HepG2 (cell line): ENCODE results near the gene CBX6. TPM values are rescaled to one million over a fixed set of nuclear protein-coding genes. Genes with fewer than 3 reads are reported as not detected.

Experiments
- AFF4 ChIP-seq: sonication (generic); formaldehyde crosslinking; IDR thresholded peaks from 2 replicates; pipeline ENCODE4 v1.4.0; 2020; ENCODE audit warnings: missing genetic modification reagents
- CBX1 ChIP-seq: IDR thresholded peaks from one replicate; pipeline ENCODE4 v1.6.1; 2016; ENCODE audit warnings: antibody characterized with exemption, low read depth
- CERS6 ChIP-seq: sonication (generic); formaldehyde crosslinking; IDR thresholded peaks from 2 replicates; pipeline ENCODE4 v1.5.0; 2020; ENCODE audit warnings: missing genetic modification reagents
- KMT2B ChIP-seq: IDR thresholded peaks from 2 replicates; pipeline ENCODE4 v1.6.1; 2016; ENCODE audit warnings: missing genetic modification reagents, missing compliant biosample characterization
- MEF2D ChIP-seq: sonication (generic); formaldehyde crosslinking; IDR thresholded peaks from 2 replicates; pipeline ENCODE4 v1.5.1; 2020; ENCODE audit warnings: mild to moderate bottlenecking, missing genetic modification reagents
- NKX3-1 ChIP-seq: sonication (generic); formaldehyde crosslinking; IDR thresholded peaks from 2 replicates; pipeline ENCODE4 v1.5.0; 2020; ENCODE audit warnings: missing genetic modification reagents
- PRDM10 ChIP-seq: sonication (generic); formaldehyde crosslinking; IDR thresholded peaks from 2 replicates; pipeline ENCODE4 v1.4.0; 2020; ENCODE audit warnings: low read depth, missing genetic modification reagents
- SYNCRIP ChIP-seq: fragments of 200-400 bp; formaldehyde crosslinking; IDR thresholded peaks from 2 replicates; pipeline ENCODE4 v1.6.1; 2018; ENCODE audit warnings: mild to moderate bottlenecking, low read depth, low read length; ENCODE audit not compliant: insufficient read depth
- TSC22D2 ChIP-seq: sonication (generic); formaldehyde crosslinking; IDR thresholded peaks from 2 replicates; pipeline ENCODE4 v1.5.1; 2020; ENCODE audit warnings: missing genetic modification reagents, mild to moderate bottlenecking, borderline replicate concordance
- ZNF205 ChIP-seq: IDR thresholded peaks from 2 replicates; pipeline ENCODE4 v1.6.1; 2018; ENCODE audit warnings: missing biosample characterization, missing genetic modification reagents
- polyA plus RNA-seq, 8 experiments: library from polyadenylated mRNA; depleted of rRNA in 3 of 8; stranded (reverse) in 7 of 8; unstranded in 1 of 8; fragments of >200 nt; fragmentation: Illumina TruSeq in 4 of 8; extraction: Trizol in 4 of 8; gene quantifications; 2 replicates each; pipeline versions ENCODE4 v1.2.1 to v1.2.3, GENCODE V29; 2011 to 2016; ENCODE audit warnings: low read depth in 4 of 8, missing spikeins in 1 of 8, mixed read lengths in 1 of 8; ENCODE audit not compliant: insufficient read depth in 1 of 8
- total RNA-seq, 5 experiments: library from RNA; depleted of rRNA; stranded (reverse); fragments of >200 nt; fragmentation: Illumina TruSeq; extraction: Trizol; gene quantifications; 2 replicates each; pipeline ENCODE4 v1.2.3, GENCODE V29; 2016; ENCODE audit warnings: low read depth in 1 of 5

Gene CBX6
- total and polyA plus RNA-seq, 2 of the 13 experiments (the other 11 are each of a cell fraction or from before 2014, with no cell fraction given), result 1.7 to 6.5 TPM

- no peak for TF ChIP-seq AFF4 (CRISPR knock-in tag)
- TF ChIP-seq SYNCRIP, result no peak
- no peak for TF ChIP-seq TSC22D2 (CRISPR knock-in tag)
- TF ChIP-seq ZNF205, result no peak
- TF ChIP-seq CBX1, result no peak
- no peak for TF ChIP-seq NKX3-1
- no peak for TF ChIP-seq MEF2D (CRISPR knock-in tag)
- no peak for TF ChIP-seq KMT2B (CRISPR knock-in tag)
- TF ChIP-seq CERS6 (CRISPR knock-in tag), result no peak
- no peak for TF ChIP-seq PRDM10 (CRISPR knock-in tag)
Measured at GRCh38 chr22:38861927-38862326, 10.1 kb downstream of the CBX6 start (continued).
